ENCODE data around the gene ANKRD30A. TPM values are rescaled to one million over a fixed set of nuclear protein-coding genes. Genes with fewer than 3 reads are reported as not detected.
"Not testable (repeated sequence)": the region's sequence is repeated elsewhere in the genome, so short reads cannot be mapped to it uniquely, and the experiment has no call there.

ANKRD30A gene
- not detected in 2 replicates for total RNA-seq (2014; rRNA removed; shearing (Covaris generic))

GRCh38 chr10:37125191-37125732 lies at the start of gene ANKRD30A:
ANKRD30A (plus strand) TSS chr10:37125598; CDS start chr10:37125788, 190 bp downstream.
- DNase-seq: peak; percentile 4
- H3K36me3 ChIP-seq (replicated peaks; ENCODE audit: control insufficient read depth, insufficient read depth, low read length): no peaks in the 10 kb centered on the region
- H3K27me3 ChIP-seq (ENCODE audit: control insufficient read depth, insufficient read depth, low read length): no peaks in the 10 kb centered on the region
- no peak within 1 kb of the TSS for H3K4me3 ChIP-seq (ENCODE audit: insufficient read depth, low read depth, low read length)

- H3K4me3 ChIP-seq (ENCODE audit: insufficient read depth, low read depth, low read length); H3K36me3 ChIP-seq (replicated peaks; ENCODE audit: control insufficient read depth, insufficient read depth, low read length); H3K27me3 ChIP-seq (ENCODE audit: control insufficient read depth, insufficient read depth, low read length); DNase-seq: not testable (repeated sequence)
These were observed 49.3 kb upstream of the ANKRD30A start for GRCh38 chr10:37076083-37076482.

DNA sequence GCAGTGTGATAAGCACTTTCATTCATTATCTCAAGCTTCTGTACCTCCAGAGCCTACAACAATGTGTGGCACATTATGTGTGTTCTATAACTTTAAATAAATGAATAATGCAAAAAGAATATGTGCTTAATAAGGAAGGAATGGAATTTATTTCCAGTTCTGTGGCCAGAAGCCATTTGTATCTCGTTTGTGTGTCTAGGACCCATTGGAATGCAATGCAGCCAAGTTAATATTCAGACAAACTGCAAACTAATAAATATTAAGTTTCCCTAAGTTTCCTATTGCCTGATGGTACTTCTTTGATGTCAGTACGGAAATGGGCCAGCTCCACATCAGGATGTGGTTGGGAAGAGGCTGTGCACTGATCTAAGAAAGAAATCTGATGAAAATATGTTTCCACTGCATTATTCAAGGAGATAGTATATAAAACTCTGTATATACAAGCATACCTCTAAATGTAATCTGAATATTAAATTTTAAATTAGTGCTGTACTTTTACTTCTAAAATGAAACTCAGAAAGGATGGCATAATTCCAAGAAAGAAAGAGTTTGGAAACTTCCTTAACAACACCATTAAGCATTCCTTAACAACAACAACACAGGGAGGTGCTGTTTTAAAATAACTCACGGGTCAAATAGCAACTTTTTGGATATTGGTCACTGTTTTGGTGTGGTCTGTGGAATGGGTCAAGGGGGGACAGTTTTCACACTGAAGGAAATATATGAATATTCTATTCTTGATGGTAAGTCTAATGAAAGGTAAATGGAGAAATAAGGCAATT lies 29.4 kb upstream of the ANKRD30A start:
- no peaks in the 10 kb centered on the region for H3K36me3 ChIP-seq (replicated peaks; ENCODE audit: control insufficient read depth, insufficient read depth, low read length)
- no peak for DNase-seq

GRCh38 chr10:37101261-37101660 lies 24.1 kb upstream of the ANKRD30A start:
- no peaks in the 10 kb centered on the region for H3K27me3 ChIP-seq (ENCODE audit: control insufficient read depth, insufficient read depth, low read length)
- DNase-seq: no peak

More for the DNA sequence above, 29.4 kb upstream of the ANKRD30A start:
- H3K27me3 ChIP-seq (ENCODE audit: control insufficient read depth, insufficient read depth, low read length): no peaks in the 10 kb centered on the region
- no peak overlapping the region for H3K4me3 ChIP-seq (ENCODE audit: insufficient read depth, low read depth, low read length)

DNA sequence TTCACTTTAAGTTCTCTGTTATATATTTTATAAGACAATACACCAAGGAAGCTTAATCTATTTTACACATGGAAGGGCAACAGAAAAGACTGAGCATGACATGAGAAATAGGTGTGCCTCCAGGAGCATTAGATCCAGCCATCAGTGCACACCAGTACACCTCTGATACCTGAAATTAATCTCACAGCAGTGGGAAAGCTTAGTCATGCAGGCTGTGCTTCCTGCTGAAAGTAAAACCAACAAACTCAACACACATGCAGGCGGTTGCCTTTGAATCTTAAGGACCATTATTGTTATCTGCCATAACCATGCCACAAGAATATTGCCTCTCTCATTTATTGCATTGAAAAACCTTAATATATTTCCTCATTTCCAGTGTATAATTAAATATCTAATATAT lies 16.4 kb upstream of the ANKRD30A start:
- no peak overlapping the region for H3K4me3 ChIP-seq (ENCODE audit: insufficient read depth, low read depth, low read length)
- no peak for DNase-seq
- no peaks in the 10 kb centered on the region for H3K36me3 ChIP-seq (replicated peaks; ENCODE audit: control insufficient read depth, insufficient read depth, low read length)
- no peaks in the 10 kb centered on the region for H3K27me3 ChIP-seq (ENCODE audit: control insufficient read depth, insufficient read depth, low read length)

More at GRCh38 chr10:37101261-37101660, 24.1 kb upstream of the ANKRD30A start:
- no peaks in the 10 kb centered on the region for H3K36me3 ChIP-seq (replicated peaks; ENCODE audit: control insufficient read depth, insufficient read depth, low read length)
- no peak overlapping the region for H3K4me3 ChIP-seq (ENCODE audit: insufficient read depth, low read depth, low read length)

DNA sequence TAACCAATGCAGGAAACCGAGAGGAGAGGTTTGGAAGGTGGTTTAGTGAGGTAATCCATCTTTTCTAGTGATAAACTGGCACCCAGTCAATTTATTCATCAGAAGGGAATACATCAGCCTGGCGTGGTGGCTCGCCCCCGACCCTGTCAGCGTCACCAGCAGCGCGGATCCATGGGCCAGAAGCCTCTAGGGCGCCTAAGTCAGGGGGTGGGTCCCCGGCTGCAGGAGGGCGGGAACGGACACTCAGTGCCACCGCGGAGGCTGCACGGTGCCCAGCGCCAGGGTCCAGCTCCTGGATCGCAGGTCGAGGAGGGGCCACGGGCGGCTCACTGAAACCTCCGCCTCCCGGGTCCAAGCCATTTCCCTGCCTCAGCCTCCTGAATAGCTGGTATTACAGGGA lies 866 bp upstream of the ANKRD30A start:
- no peaks in the 10 kb centered on the region for H3K36me3 ChIP-seq (replicated peaks; ENCODE audit: control insufficient read depth, insufficient read depth, low read length)
- DNase-seq: peak; percentile 2

DNA sequence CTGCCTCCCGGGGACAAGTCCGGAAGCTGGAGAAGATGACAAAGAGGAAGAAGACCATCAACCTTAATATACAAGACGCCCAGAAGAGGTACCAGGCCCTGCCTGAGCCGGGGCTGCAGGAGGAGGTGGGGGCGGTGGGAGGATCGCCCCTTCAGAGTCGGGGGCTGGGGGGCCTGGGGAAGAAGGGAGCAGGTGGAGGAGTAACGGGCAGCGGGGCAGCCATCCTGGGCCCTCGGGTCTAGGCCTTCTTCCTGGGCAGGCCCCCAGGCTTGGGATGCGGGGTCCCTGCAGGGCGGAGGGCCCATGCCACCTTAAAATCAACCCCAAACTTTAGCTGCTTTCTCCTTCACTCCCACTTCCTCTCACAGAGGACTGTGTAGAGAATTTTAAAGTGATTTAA lies 523 bp downstream of the ANKRD30A start:
- no peaks in the 10 kb centered on the region for H3K36me3 ChIP-seq (replicated peaks; ENCODE audit: control insufficient read depth, insufficient read depth, low read length)

More for the DNA sequence above, 866 bp upstream of the ANKRD30A start:
- H3K4me3 ChIP-seq (ENCODE audit: insufficient read depth, low read depth, low read length): no peak overlapping the region
- no peaks in the 10 kb centered on the region for H3K27me3 ChIP-seq (ENCODE audit: control insufficient read depth, insufficient read depth, low read length)

GRCh38 chr10:37146443-37146842 lies 21.0 kb downstream of the ANKRD30A start:
- Histone ChIP-seq H3K36me3 (replicated peaks; ENCODE audit: control insufficient read depth, insufficient read depth, low read length) (no peaks in the 10 kb centered on the region), H3K27me3 (ENCODE audit: control insufficient read depth, insufficient read depth, low read length) (no peaks in the 10 kb centered on the region), H3K4me3 (ENCODE audit: insufficient read depth, low read depth, low read length) (no peak overlapping the region)
- DNase-seq: no peak

More for the DNA sequence above, 523 bp downstream of the ANKRD30A start:
- Histone ChIP-seq H3K4me3 (ENCODE audit: insufficient read depth, low read depth, low read length) (no peak overlapping the region), H3K27me3 (ENCODE audit: control insufficient read depth, insufficient read depth, low read length) (no peaks in the 10 kb centered on the region)
- peak; percentile 4 for DNase-seq

- H3K36me3 ChIP-seq (replicated peaks; ENCODE audit: control insufficient read depth, insufficient read depth, low read length); DNase-seq; H3K27me3 ChIP-seq (ENCODE audit: control insufficient read depth, insufficient read depth, low read length); H3K4me3 ChIP-seq (ENCODE audit: insufficient read depth, low read depth, low read length): not testable (repeated sequence)
These were observed 37.0 kb downstream of the ANKRD30A start for GRCh38 chr10:37162430-37162829.

GRCh38 chr10:37171945-37172344 lies 46.5 kb downstream of the ANKRD30A start:
- not testable (repeated sequence) for H3K36me3 ChIP-seq (replicated peaks; ENCODE audit: control insufficient read depth, insufficient read depth, low read length); H3K27me3 ChIP-seq (ENCODE audit: control insufficient read depth, insufficient read depth, low read length); H3K4me3 ChIP-seq (ENCODE audit: insufficient read depth, low read depth, low read length); DNase-seq

- not testable (repeated sequence) for DNase-seq; H3K4me3 ChIP-seq (ENCODE audit: insufficient read depth, low read depth, low read length); H3K27me3 ChIP-seq (ENCODE audit: control insufficient read depth, insufficient read depth, low read length); H3K36me3 ChIP-seq (replicated peaks; ENCODE audit: control insufficient read depth, insufficient read depth, low read length)
These were observed 52.9 kb downstream of the ANKRD30A start for GRCh38 chr10:37178296-37178695.

DNA sequence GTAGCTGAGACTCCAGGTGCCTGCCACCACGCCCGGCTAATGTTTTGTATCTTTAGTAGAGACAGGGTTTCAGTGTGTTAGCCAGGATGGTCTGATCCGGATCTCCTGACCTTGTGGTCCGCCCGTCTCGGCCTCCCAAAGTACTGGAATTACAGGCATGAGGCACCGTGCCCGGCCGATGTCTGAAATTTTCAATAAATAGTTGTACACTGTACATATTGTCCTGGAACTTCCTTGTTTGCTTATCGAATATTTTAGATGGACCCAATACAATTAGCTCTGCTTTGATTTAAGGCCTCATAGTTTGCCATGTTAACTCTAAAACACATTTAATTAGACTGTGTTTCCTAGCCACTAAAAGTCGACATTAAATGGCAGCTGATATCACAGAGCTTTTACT lies 57.3 kb downstream of the ANKRD30A start:
- not testable (repeated sequence) for H3K4me3 ChIP-seq (ENCODE audit: insufficient read depth, low read depth, low read length); H3K27me3 ChIP-seq (ENCODE audit: control insufficient read depth, insufficient read depth, low read length); DNase-seq; H3K36me3 ChIP-seq (replicated peaks; ENCODE audit: control insufficient read depth, insufficient read depth, low read length)

DNA sequence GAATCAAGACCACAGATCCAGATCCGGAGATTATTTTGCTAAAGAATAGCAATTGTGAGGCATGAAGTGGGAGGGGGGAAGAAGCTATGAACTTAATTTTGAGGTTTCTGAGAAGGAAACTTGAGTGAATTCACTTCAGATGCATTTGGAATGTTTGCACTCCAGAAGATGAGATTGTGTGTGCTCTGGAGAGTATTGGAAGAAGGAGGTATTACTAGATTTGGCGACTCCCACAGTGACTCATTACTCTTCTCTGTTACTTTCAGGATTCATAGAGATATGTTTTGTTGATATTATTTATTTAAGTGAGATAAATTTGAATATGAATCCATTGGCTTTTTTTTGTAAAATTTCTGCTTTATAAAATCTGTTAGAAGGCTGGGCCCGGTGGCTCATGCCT lies 80.7 kb downstream of the ANKRD30A start:
- Histone ChIP-seq H3K4me3 (ENCODE audit: insufficient read depth, low read depth, low read length) (no peak overlapping the region), H3K27me3 (ENCODE audit: control insufficient read depth, insufficient read depth, low read length) (no peaks in the 10 kb centered on the region), H3K36me3 (replicated peaks; ENCODE audit: control insufficient read depth, insufficient read depth, low read length) (no peaks in the 10 kb centered on the region)
- DNase-seq: no peak

GRCh38 chr10:37220866-37221265 lies 95.5 kb downstream of the ANKRD30A start:
- Histone ChIP-seq H3K27me3 (ENCODE audit: control insufficient read depth, insufficient read depth, low read length) (no peaks in the 10 kb centered on the region), H3K4me3 (ENCODE audit: insufficient read depth, low read depth, low read length) (no peak overlapping the region), H3K36me3 (replicated peaks; ENCODE audit: control insufficient read depth, insufficient read depth, low read length) (no peaks in the 10 kb centered on the region)
- no peak for DNase-seq

GRCh38 chr10:37222046-37222445 lies 96.6 kb downstream of the ANKRD30A start:
- Histone ChIP-seq H3K36me3 (replicated peaks; ENCODE audit: control insufficient read depth, insufficient read depth, low read length) (no peaks in the 10 kb centered on the region), H3K4me3 (ENCODE audit: insufficient read depth, low read depth, low read length) (no peak overlapping the region), H3K27me3 (ENCODE audit: control insufficient read depth, insufficient read depth, low read length) (no peaks in the 10 kb centered on the region)

More at GRCh38 chr10:37222046-37222445, 96.6 kb downstream of the ANKRD30A start:
- no peak for DNase-seq

Measured in H7 (cell line).